Fibroblast of lung (primary cell): ENCODE measurements around the gene FAM107B. TPM values are rescaled to one million over a fixed set of nuclear protein-coding genes. Genes with fewer than 3 reads are reported as not detected.

Experiments
- DNase-seq, 2 donors: peaks; one replicate each; pipeline versions ENCODE4 v3.0.0 to v3.0.0-alpha.2; 2010; ENCODE audit warnings: low read depth in 2 of 2
- H2AFZ ChIP-seq: 2 replicates; pipeline ENCODE4 v1.5.1; 2012; ENCODE audit warnings: low read length, control low read depth, inconsistent platforms
- H3K27ac ChIP-seq: 2 replicates; pipeline ENCODE4 v1.5.1; 2011; ENCODE audit warnings: low read length, control low read depth; ENCODE audit not compliant: insufficient read depth
- H3K27me3 ChIP-seq: 2 replicates; pipeline ENCODE4 v1.5.1; 2011; ENCODE audit warnings: mild to moderate bottlenecking, low read length; ENCODE audit not compliant: control insufficient read depth, insufficient read depth
- H3K36me3 ChIP-seq: 2 replicates; pipeline ENCODE4 v1.5.1; 2011; ENCODE audit warnings: low read length; ENCODE audit not compliant: control insufficient read depth, insufficient read depth
- H3K4me1 ChIP-seq: 2 replicates; pipeline ENCODE4 v1.5.1; 2011; ENCODE audit warnings: low read length; ENCODE audit not compliant: control insufficient read depth, insufficient read depth; ENCODE audit errors: extremely low read depth
- H3K4me2 ChIP-seq: 2 replicates; pipeline ENCODE4 v1.5.1; 2011; ENCODE audit warnings: low read length, control low read depth; ENCODE audit not compliant: insufficient read depth; ENCODE audit errors: extremely low read depth
- H3K4me3 ChIP-seq, 4 experiments: fragments of 200-600 bp in 1 of 4; sonication (generic) in 1 of 4; replicated peaks in 1 of 4; 2 replicates each; pipeline ENCODE4 v1.5.1; 2011 to 2016; ENCODE audit warnings: low read length in 4 of 4, low read depth in 3 of 4, mild to moderate bottlenecking in 3 of 4, control low read depth in 2 of 4, inconsistent platforms in 1 of 4, mixed read lengths in 1 of 4; ENCODE audit not compliant: insufficient read depth in 1 of 4; ENCODE audit errors: control extremely low read depth in 1 of 4
- H3K79me2 ChIP-seq: 2 replicates; pipeline ENCODE4 v1.5.1; 2012; ENCODE audit warnings: mild to moderate bottlenecking, low read length, inconsistent platforms; ENCODE audit not compliant: control insufficient read depth, insufficient read depth
- H3K9ac ChIP-seq: 2 replicates; pipeline ENCODE4 v1.5.1; 2011; ENCODE audit warnings: mild to moderate bottlenecking, low read length, control low read depth; ENCODE audit not compliant: insufficient read depth
- H3K9me3 ChIP-seq: 2 replicates; pipeline ENCODE4 v1.5.1; 2012; ENCODE audit warnings: low read depth, low read length; ENCODE audit not compliant: control insufficient read depth, insufficient read depth
- H4K20me1 ChIP-seq: 2 replicates; pipeline ENCODE4 v1.5.1; 2011; ENCODE audit warnings: low read length; ENCODE audit not compliant: control insufficient read depth, insufficient read depth; ENCODE audit errors: extremely low read depth
- EZH2 ChIP-seq: IDR thresholded peaks from 2 replicates; pipeline ENCODE4 v1.5.1; 2012; ENCODE audit warnings: low read length, control low read depth, mild to moderate bottlenecking; ENCODE audit errors: missing control alignments
- polyA plus RNA-seq, 2 donors: library from polyadenylated mRNA; depleted of rRNA in 1 of 2; stranded (reverse) in 1 of 2; unstranded in 1 of 2; fragments of >200 nt; gene quantifications; 2 replicates each; pipeline ENCODE4 v1.2.1, GENCODE V29; 2011 to 2012; ENCODE audit warnings: missing spikeins in 1 of 2
- total RNA-seq: library from RNA; depleted of rRNA; stranded (reverse); fragments of >200 nt; gene quantifications from 2 replicates; pipeline ENCODE4 v1.2.1, GENCODE V29; 2014
- TF ChIP-seq, protein P1 (sequence below), 2 donors: IDR thresholded peaks in 1 of 2; conservative IDR thresholded peaks in 1 of 2; 1 replicate in 1 of 2; 2 replicates in 1 of 2; pipeline ENCODE4 v1.5.1; 2011 to 2012; ENCODE audit warnings: low read length in 2 of 2, control low read depth in 1 of 2, inconsistent platforms in 1 of 2, low read depth in 1 of 2, mild to moderate bottlenecking in 1 of 2

Gene FAM107B
- total and polyA plus RNA-seq, 2 donors (not counting 1 experiment from before 2014, with no cell fraction given) = 29.0 to 36.0 TPM

DNA sequence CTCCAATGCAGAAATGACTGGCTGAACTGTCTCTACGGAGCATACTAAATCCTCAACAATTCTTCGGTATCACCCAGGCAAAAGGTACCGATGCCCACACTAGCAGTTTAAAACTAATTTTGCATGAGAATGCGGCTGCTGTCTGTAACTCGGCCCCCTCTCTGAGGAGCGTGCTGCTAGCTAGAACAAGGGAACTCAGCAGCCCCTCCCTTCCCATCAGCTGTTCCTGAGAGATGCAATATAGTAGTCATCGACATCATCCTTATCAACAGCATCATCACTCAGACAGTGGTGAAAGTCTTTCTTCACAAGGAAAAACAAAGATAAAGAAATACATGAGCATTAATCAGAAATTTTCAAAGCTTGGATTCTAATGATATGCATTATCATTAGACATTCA, 254.9 kb downstream of the FAM107B start:
- no peak overlapping the region for H3K9ac ChIP-seq
- no peak overlapping the region for H3K4me2 ChIP-seq
- H3K27ac ChIP-seq = no peak overlapping the region
- no peaks in the 10 kb centered on the region for H4K20me1 ChIP-seq
- peaks cover 3% of the 10 kb centered on the region for H3K36me3 ChIP-seq
- no peaks in the 10 kb centered on the region for H3K27me3 ChIP-seq
- DNase-seq = no peak
- no peaks in the 10 kb centered on the region for H3K4me1 ChIP-seq
- H3K9me3 ChIP-seq = no peaks in the 10 kb centered on the region
- no peaks in the 10 kb centered on the region for H3K79me2 ChIP-seq
- H3K4me3 ChIP-seq = no peak overlapping the region
- TF ChIP-seq, protein P1, sequence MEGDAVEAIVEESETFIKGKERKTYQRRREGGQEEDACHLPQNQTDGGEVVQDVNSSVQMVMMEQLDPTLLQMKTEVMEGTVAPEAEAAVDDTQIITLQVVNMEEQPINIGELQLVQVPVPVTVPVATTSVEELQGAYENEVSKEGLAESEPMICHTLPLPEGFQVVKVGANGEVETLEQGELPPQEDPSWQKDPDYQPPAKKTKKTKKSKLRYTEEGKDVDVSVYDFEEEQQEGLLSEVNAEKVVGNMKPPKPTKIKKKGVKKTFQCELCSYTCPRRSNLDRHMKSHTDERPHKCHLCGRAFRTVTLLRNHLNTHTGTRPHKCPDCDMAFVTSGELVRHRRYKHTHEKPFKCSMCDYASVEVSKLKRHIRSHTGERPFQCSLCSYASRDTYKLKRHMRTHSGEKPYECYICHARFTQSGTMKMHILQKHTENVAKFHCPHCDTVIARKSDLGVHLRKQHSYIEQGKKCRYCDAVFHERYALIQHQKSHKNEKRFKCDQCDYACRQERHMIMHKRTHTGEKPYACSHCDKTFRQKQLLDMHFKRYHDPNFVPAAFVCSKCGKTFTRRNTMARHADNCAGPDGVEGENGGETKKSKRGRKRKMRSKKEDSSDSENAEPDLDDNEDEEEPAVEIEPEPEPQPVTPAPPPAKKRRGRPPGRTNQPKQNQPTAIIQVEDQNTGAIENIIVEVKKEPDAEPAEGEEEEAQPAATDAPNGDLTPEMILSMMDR (conservative IDR thresholded peaks at IDR 0.05 in 1 of 2, IDR thresholded peaks at IDR 0.05 in 1 of 2; ENCODE audit: low read depth in 1 of 2, low read length in 2 of 2) = no peak
- no peak for TF ChIP-seq EZH2
- no peak overlapping the region for H2AFZ ChIP-seq

DNA sequence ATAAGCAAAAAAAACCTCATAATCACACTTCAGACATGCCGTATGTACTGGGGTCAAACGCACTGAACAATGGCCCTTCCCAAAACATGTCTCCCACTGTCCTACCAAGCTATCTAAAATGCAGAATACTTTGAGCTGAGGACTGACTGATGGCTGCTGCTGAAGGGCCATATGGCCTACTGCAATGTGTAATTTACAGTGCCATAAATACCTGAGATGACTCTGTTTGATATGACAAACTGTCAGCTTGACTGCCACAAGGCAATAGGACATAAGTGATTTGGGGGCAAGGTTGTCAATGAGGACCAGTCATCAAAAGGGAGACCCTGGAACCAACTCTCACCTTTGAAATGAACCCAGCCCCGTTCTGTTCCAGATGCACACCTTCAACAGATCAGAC, 256.5 kb downstream of the FAM107B start:
- H3K9me3 ChIP-seq = no peaks in the 10 kb centered on the region
- H3K4me2 ChIP-seq = no peak overlapping the region
- no peak overlapping the region for H3K4me3 ChIP-seq
- no peak overlapping the region for H2AFZ ChIP-seq
- H3K79me2 ChIP-seq = no peaks in the 10 kb centered on the region
- TF ChIP-seq, protein P1 (conservative IDR thresholded peaks at IDR 0.05 in 1 of 2, IDR thresholded peaks at IDR 0.05 in 1 of 2; ENCODE audit: low read depth in 1 of 2, low read length in 2 of 2) = no peak
- no peak for TF ChIP-seq EZH2
- DNase-seq = no peak
- H3K9ac ChIP-seq = no peak overlapping the region
- H4K20me1 ChIP-seq = no peaks in the 10 kb centered on the region
- H3K27me3 ChIP-seq = no peaks in the 10 kb centered on the region
- H3K4me1 ChIP-seq = no peaks in the 10 kb centered on the region
- H3K36me3 ChIP-seq = peaks cover 3% of the 10 kb centered on the region
- H3K27ac ChIP-seq = no peak overlapping the region

DNA sequence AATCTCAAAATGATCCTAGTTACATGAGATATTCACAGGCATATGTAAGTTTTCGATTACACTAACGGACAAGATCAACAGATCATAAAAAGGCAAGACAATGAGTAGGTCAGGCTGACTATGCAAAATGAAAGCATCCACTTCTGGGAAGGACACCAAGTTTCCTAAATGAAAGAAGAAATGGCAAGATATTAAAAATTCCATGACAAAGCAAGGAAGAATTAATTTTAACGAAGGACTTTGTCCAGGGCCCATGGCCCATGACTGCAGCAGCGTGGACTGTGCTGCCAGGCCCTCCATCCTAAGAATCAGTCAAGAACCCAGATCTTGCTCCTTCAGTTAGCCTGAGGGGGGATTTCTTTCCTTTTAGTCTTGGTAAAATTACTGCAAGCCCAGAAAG, 261.6 kb downstream of the FAM107B start:
- H3K27ac ChIP-seq = no peak overlapping the region
- no peak overlapping the region for H3K4me2 ChIP-seq
- TF ChIP-seq, protein P1 (conservative IDR thresholded peaks at IDR 0.05 in 1 of 2, IDR thresholded peaks at IDR 0.05 in 1 of 2; ENCODE audit: low read depth in 1 of 2, low read length in 2 of 2) = no peak
- TF ChIP-seq EZH2 = no peak
- peaks cover 2% of the 10 kb centered on the region for H3K36me3 ChIP-seq
- no peak overlapping the region for H3K9ac ChIP-seq
- no peaks in the 10 kb centered on the region for H3K9me3 ChIP-seq
- H3K4me3 ChIP-seq = no peak overlapping the region
- no peaks in the 10 kb centered on the region for H3K4me1 ChIP-seq
- H3K79me2 ChIP-seq = no peaks in the 10 kb centered on the region
- H4K20me1 ChIP-seq = no peaks in the 10 kb centered on the region
- no peak for DNase-seq
- H3K27me3 ChIP-seq = no peaks in the 10 kb centered on the region
- H2AFZ ChIP-seq = no peak overlapping the region
